GM18868 (cell line): ENCODE measurements around the gene NR2F2.
"Not testable (repeated sequence)": the region's sequence is repeated elsewhere in the genome, so short reads cannot be mapped to it uniquely, and the experiment has no call there.

Experiments
- ATAC-seq: cut with Tn5 transposase; IDR thresholded peaks from one replicate; pipeline ENCODE4 v1.9.1; 2021; ENCODE audit warnings: mild to moderate bottlenecking, moderate library complexity; ENCODE audit not compliant: unreplicated experiment

NR2F2 gene

DNA sequence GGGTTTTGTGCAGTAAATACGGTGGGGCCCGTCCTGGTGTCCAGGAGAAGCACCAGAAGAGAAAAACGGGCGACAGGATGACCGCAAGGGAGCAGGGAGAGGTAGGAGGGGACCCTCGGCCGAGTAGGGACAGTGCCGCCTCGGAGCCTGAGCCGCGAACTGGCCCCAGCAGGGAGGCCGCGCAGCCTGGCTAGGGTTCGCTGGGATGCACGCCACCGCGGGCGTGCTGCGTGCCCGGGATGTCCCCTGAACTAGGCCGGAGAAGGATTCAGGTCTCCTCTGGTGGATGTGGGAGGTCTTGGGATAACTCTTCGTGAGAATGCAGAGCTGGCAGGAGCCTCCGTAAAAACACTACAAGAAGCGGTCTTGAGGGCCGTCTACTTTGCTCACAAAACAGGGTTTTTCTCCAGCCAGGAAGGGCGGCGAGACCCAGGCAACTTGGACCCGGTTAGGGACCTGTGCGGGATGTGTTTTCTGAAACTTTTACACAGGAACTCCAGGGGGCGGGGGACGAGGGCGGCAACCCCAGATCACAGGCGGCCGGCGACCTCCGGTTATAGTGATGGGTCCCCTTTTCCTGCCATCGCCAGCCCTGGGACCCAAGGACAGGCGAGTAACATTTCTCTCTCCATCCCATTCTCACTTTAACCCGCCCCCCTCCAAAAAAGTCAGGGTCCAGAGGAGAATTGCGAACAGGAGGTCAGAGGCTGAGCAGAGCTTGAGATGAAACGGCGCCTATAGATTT, 35.5 kb downstream of the NR2F2 start:
- ATAC-seq, result no peak

DNA sequence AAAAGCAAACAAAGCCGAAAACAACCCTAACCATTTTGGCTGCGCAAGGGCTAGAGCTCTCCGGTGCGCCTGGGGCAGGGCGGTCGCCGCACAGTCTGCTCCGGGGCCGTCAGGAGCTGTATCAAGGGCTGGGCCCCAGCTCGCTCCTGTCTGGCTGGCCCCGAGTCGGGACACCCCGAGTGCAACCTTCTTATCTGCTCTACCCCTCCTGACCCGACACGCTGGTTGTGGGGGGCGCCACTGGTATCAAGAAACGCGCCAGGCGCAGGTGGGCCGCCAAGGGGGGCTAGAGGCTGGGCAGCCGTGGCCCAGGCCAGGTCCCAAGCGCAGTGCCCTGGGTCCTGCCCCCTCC, 36.0 kb downstream of the NR2F2 start:
- ATAC-seq, result no peak

- no peak for ATAC-seq
Observed at GRCh38 chr15:96367311-96368200, 37.1 kb downstream of the NR2F2 start.

DNA sequence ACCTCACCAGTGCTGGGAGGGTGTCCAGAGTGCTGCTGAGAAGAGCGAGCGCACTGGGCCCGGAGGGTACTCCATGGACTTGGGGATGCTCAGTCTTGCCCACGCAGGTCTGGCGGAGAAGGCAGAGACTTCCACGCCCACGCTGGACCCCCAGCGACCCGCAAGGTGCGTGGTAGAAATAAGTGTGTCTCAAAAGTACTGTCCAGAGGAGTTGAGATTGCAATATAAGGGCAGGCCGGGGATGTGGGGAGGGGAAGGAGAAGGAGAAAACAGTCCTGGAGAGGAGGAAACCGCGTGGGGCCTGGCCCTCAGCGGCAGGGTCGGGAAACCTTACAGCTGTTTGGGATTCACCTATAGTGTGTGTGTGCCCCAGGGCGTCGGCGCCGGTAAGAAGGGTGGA, 38.9 kb downstream of the NR2F2 start:
- no peak for ATAC-seq

DNA sequence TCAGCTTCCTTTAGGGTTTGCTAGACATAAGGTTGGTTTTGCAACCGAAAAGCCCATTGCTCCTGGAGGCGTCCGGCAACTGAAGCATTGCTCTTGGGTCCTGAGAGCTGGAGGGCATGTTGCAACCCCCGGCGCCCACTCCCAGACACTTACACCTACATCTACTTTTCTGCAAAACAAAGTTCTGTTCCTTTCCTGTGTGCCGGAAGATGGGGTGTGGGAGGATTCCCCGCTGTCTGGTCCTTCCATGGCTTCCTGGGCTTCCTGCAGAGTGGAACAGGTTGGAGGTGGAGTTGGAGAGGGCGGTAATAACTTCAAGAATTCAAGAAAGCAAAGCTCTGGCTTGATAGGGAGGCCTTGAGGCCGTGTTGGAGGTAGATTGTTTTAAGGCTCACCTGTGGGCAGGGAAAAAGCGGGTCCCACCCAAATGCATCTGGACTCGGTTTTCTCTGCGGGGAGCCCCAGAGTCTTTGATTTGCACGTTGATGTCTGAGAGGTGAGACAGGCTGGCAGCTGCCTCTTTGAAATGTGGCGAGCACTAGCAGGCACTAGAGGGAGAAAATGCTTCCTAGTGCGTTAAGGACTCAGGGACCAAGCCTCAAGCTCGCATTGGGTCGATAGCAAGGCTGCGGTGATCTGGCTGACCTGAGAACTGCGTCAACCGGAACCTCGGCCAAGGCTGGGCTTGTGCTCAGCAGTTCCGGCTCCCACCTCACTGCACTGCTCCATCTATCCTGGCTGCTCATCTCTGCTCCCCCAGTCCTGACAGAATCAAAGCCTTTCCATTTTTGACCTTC, 39.5 kb downstream of the NR2F2 start:
- no peak for ATAC-seq

DNA sequence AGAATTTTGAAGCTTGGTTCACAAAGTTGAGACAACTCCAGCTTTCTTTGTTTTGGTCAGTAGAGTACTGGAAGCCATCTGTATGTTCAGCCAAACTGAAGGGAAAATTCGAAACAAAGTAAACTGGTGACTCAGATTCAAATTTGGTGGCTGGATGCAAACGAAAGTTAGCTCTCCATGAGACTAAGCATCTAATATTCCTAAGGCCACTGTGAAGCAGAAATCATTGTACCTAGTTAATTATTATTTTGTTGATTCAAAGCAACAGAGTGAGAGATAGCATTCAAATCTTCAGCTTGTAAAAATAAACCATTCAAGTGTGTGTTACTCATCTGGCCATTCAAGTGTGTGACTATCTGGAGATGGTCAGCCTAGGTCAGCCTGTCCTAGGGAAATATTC, 42.1 kb downstream of the NR2F2 start:
- ATAC-seq, result no peak

GRCh38 chr15:96374499-96374898, 44.0 kb downstream of the NR2F2 start:
- no peak for ATAC-seq

DNA sequence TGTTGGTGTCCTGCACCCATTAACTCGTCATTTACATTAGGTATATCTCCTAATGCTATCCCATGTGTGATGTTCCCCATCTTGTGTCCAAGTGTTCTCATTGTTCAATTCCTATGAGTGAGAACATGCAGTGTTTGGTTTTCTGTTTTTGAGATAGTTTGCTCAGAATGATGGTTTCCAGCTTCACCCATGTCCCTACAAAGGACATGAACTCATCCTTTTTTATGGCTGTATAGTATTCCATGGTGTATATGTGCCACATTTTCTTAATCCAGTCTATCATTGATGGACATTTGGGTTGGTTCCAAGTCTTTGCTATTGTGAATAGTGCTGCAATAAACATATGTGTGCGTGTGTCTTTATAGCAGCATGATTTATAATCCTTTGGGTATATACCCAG, 49.1 kb downstream of the NR2F2 start:
- ATAC-seq, result not testable (repeated sequence)

DNA sequence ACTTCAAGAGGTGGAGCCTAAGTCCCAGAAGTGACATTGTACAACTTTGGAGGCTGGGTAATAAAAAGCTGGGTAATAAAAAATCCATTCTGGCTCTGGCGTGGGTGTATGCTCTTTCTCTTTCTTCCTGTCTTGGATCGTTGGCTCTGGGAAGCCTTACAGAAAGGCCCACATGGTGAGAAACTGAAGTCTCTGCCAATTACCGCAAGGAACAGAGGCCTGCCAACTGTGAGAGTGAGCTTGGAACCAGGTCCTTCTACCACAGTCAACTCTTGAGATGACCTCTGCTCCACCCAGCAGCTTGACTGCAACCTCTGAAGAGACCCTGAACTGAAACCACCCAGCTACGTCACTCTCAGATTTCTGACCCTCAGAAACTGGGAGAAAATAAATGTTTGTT, 51.0 kb downstream of the NR2F2 start:
- ATAC-seq, result no peak

GRCh38 chr15:96385195-96385594, 54.7 kb downstream of the NR2F2 start:
- ATAC-seq, result no peak

DNA sequence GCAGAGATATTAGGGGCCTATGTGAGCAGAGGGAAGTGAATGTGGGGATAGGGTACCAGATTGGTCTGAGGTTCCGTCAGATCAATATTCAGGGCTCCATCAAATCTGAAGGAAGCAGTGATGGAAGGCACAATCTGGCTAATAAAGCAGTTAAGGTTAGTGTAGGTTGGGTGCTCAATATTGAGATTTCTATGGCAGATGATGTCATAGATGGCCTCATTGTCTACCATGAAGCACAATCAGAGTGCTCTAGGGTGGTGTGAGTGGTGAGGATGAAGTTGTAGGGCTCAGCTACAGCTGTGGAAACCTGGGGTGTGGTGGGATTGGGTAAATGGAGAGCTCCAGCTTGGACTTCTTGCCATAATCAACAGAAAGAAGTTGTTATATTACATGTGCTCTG, 58.2 kb downstream of the NR2F2 start:
- no peak for ATAC-seq
